Endothelial cell of umbilical vein (primary cell): Measurements from ENCODE around the gene MFN2. TPM values are rescaled to one million over a fixed set of nuclear protein-coding genes. Genes with fewer than 3 reads are reported as not detected.

Experiments used
- BruUV-seq: library from RNA; stranded (reverse); fragments of 400-500 nt; replicated peaks from 2 replicates; lab custom pipeline; 2021; lab: Mats Ljungman, UMichigan
- CTCF ChIA-PET: fragments of 300-600, 350-600 bp; sonication (Branson Sonifier 250); formaldehyde crosslinking; loops from one replicate; lab custom pipeline; 2021; ENCODE audit warnings: antibody characterized with exemption, inconsistent platforms; lab: Charles Lee
- POLR2A ChIA-PET: fragments of 300-600, 350-600 bp; sonication (Branson Sonifier 250); formaldehyde crosslinking; loops from one replicate; lab custom pipeline; 2021; ENCODE audit warnings: antibody characterized with exemption, inconsistent platforms; lab: Charles Lee
- DNase-seq: peaks from one replicate; pipeline ENCODE4 v3.0.0-alpha.2; 2011; ENCODE audit warnings: low read depth, low spot score
- FAIRE-seq: peaks from 2 replicates; lab custom pipeline; 2011; peaks lifted over from hg19 to GRCh38; lab: Jason Lieb, UNC
- H2AFZ ChIP-seq: 2 replicates; pipeline ENCODE4 v1.6.0; 2012; ENCODE audit warnings: low read depth, low read length, control low read depth, inconsistent platforms
- H3K27ac ChIP-seq: 2 replicates; pipeline ENCODE4 v1.5.1; 2011; ENCODE audit warnings: low read depth, mild to moderate bottlenecking, control low read depth, low read length, moderate library complexity; ENCODE audit not compliant: insufficient read depth
- H3K27me3 ChIP-seq, 2 experiments: 2 replicates each; pipeline versions ENCODE4 v1.6.0 to v1.6.1; 2011; ENCODE audit warnings: low read length in 2 of 2, mixed read lengths in 1 of 2; ENCODE audit not compliant: control insufficient read depth in 2 of 2, insufficient read depth in 2 of 2
- H3K36me3 ChIP-seq, 2 experiments: 2 replicates in 1 of 2; 3 replicates in 1 of 2; pipeline ENCODE4 v1.5.1; 2011; ENCODE audit warnings: low read length in 2 of 2, mild to moderate bottlenecking in 1 of 2, moderate library complexity in 1 of 2; ENCODE audit not compliant: control insufficient read depth in 2 of 2, insufficient read depth in 2 of 2; ENCODE audit errors: extremely low read depth in 1 of 2
- H3K4me1 ChIP-seq: 3 replicates; pipeline ENCODE4 v1.5.1; 2011; ENCODE audit warnings: mild to moderate bottlenecking, low read length; ENCODE audit not compliant: control insufficient read depth, insufficient read depth; ENCODE audit errors: extremely low read depth
- H3K4me2 ChIP-seq: 2 replicates; pipeline ENCODE4 v1.6.1; 2011; ENCODE audit warnings: low read length, control low read depth, mixed read lengths; ENCODE audit not compliant: insufficient read depth
- H3K4me3 ChIP-seq, 3 experiments: fragments of 200-600 bp in 1 of 3; sonication (generic), shearing (Covaris generic) in 1 of 3; replicated peaks in 1 of 3; 2 replicates each; pipeline ENCODE4 v1.5.1; 2011 to 2016; ENCODE audit warnings: control low read depth in 3 of 3, low read length in 3 of 3, mild to moderate bottlenecking in 2 of 3, inconsistent platforms in 1 of 3, low read depth in 1 of 3, moderate library complexity in 1 of 3; ENCODE audit not compliant: insufficient read depth in 1 of 3
- H3K79me2 ChIP-seq: 2 replicates; pipeline ENCODE4 v1.6.0; 2012; ENCODE audit warnings: low read length, inconsistent platforms; ENCODE audit not compliant: control insufficient read depth, insufficient read depth
- H3K9ac ChIP-seq: replicated peaks from 2 replicates; pipeline ENCODE3; 2011; ENCODE audit warnings: low read length, control low read depth; ENCODE audit not compliant: insufficient read depth; ENCODE audit errors: extremely low read depth
- H3K9me1 ChIP-seq: replicated peaks from 3 replicates; pipeline ENCODE4 v1.6.0; 2011; ENCODE audit warnings: mild to moderate bottlenecking, low read length; ENCODE audit not compliant: control insufficient read depth, insufficient read depth; ENCODE audit errors: extremely low read depth
- H3K9me3 ChIP-seq: replicated peaks from 2 replicates; pipeline ENCODE4 v1.5.1; 2012; ENCODE audit warnings: low read length, inconsistent platforms; ENCODE audit not compliant: control insufficient read depth, insufficient read depth
- H4K20me1 ChIP-seq: replicated peaks from 2 replicates; pipeline ENCODE3; 2011; ENCODE audit warnings: mild to moderate bottlenecking, low read length; ENCODE audit not compliant: control insufficient read depth, insufficient read depth; ENCODE audit errors: extremely low read depth
- EZH2 ChIP-seq: IDR thresholded peaks from 2 replicates; pipeline ENCODE4 v1.6.1; 2012; ENCODE audit warnings: borderline replicate concordance, low read depth, mild to moderate bottlenecking, moderate library complexity, low read length, inconsistent platforms; ENCODE audit not compliant: severe bottlenecking
- FOS ChIP-seq: IDR thresholded peaks from 2 replicates; pipeline ENCODE4 v1.6.1; 2011; ENCODE audit warnings: mild to moderate bottlenecking, low read length, moderate library complexity, borderline replicate concordance; ENCODE audit not compliant: insufficient read depth
- GATA2 ChIP-seq: IDR thresholded peaks from 2 replicates; pipeline ENCODE4 v1.7.0; 2011; ENCODE audit warnings: low read depth, mild to moderate bottlenecking, moderate library complexity, mixed read lengths, low read length; ENCODE audit not compliant: insufficient read length, insufficient read depth
- JUN ChIP-seq: IDR thresholded peaks from 2 replicates; pipeline ENCODE4 v1.6.1; 2011; ENCODE audit warnings: borderline replicate concordance, low read depth; ENCODE audit not compliant: insufficient read length, insufficient read depth
- MYC ChIP-seq: IDR thresholded peaks from one replicate; pipeline ENCODE4 v1.6.1; 2011; ENCODE audit warnings: mild to moderate bottlenecking, low read depth, low read length
- POLR2A ChIP-seq: IDR thresholded peaks from 2 replicates; pipeline ENCODE4 v1.6.1; 2012; ENCODE audit warnings: low read depth, mild to moderate bottlenecking, control low read depth, low read length
- POLR2AphosphoS5 ChIP-seq: IDR thresholded peaks from 2 replicates; pipeline ENCODE4 v1.6.1; 2012; ENCODE audit warnings: low read depth, mild to moderate bottlenecking, control low read depth, low read length, moderate library complexity; ENCODE audit not compliant: insufficient read depth
- dilution Hi-C: fragments of 300-500 bp; cut with MboI; formaldehyde crosslinking; loops from one replicate; pipeline ENCODE4 v1.15.0; 2019; ENCODE audit warnings: low sequenced_read_pairs; ENCODE audit not compliant: extremely low pct_ligation_motif_present
- intact Hi-C: fragments of 100-400 bp; cut with micrococcal nuclease; formaldehyde crosslinking; loops from one replicate; pipeline ENCODE4 v1.10.0; 2022
- polyA plus RNA-seq, 4 experiments: library from polyadenylated mRNA; depleted of rRNA in 3 of 4; stranded (reverse) in 3 of 4; unstranded in 1 of 4; fragments of >200 nt; gene quantifications; 2 replicates each; pipeline versions ENCODE4 v1.2.1 to v1.2.3, GENCODE V29; 2011 to 2012; ENCODE audit warnings: missing spikeins in 1 of 4
- total RNA-seq: library from RNA; stranded (reverse); gene quantifications from 2 replicates; pipeline ENCODE4 v1.2.3, GENCODE V29; 2021
- TF ChIP-seq, protein P1 (sequence below): IDR thresholded peaks from 2 replicates; pipeline ENCODE4 v1.6.1; 2011; ENCODE audit not compliant: insufficient read depth, insufficient read length
- TF ChIP-seq, protein P2 (sequence below), 2 donors: IDR thresholded peaks; 1 replicate in 1 of 2; 2 replicates in 1 of 2; pipeline ENCODE4 v1.5.1; 2011; ENCODE audit warnings: low read length in 2 of 2, mild to moderate bottlenecking in 2 of 2, moderate library complexity in 2 of 2, control low read depth in 1 of 2, inconsistent platforms in 1 of 2, low read depth in 1 of 2; ENCODE audit not compliant: insufficient read depth in 1 of 2; ENCODE audit errors: extremely low read depth in 1 of 2

MFN2 gene
- total and polyA plus RNA-seq, 2 donors (not counting 3 experiments of a cell fraction or from before 2014, with no cell fraction given): 51.4 to 82.4 TPM

DNA sequence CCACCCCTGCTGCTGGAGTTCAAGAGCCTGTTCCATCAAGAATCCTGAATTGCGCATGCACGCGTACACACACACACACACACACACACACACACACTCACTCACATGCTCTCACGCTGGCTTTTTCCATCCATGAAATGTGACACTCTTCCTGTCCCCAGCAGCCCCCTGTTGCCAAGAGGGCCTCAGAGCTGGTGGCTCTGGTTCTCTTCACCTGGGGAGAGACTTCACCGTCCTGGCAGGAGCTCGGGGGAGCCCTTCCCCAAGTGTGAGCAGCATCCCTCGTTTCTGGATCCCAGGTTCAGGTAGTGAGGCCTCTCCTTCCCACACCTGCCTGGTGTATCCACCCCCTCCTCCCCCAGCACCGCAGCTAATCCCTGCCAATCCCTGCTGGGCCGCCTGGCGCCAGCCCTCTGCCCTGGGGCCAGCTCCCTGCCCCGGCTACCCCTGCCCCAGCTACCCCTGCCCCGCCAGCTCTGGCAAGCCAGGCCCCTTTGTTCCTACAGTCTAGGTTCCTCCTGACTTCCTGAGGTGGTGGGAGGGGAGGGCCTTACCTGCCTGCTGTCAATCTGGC lies 35.8 kb upstream of the MFN2 start:
- Histone ChIP-seq H3K27ac (no peak overlapping the region), H2AFZ (no peak overlapping the region), H3K9ac (no peak overlapping the region), H3K4me1 (no peaks in the 10 kb centered on the region), H3K36me3 (peaks cover 4 to 13% of the 10 kb centered on the region in 2 experiments), H3K79me2 (peaks cover 3% of the 10 kb centered on the region), H3K9me1 (no peaks in the 10 kb centered on the region), H3K4me3 (no peak overlapping the region), H3K27me3 (no peaks in the 10 kb centered on the region), H4K20me1 (no peaks in the 10 kb centered on the region), H3K4me2 (no peak overlapping the region), H3K9me3 (no peaks in the 10 kb centered on the region)
- intact Hi-C loops: no loop called here
- ChIA-PET CTCF (no interaction called here), POLR2A (interaction anchor here (0.5 kb wide), 1 partner anchor 130 kb away, joined by 3 read pairs; no protein-coding TSS in a partner anchor)
- TF ChIP-seq POLR2A: no peak
- TF ChIP-seq, protein P1, sequence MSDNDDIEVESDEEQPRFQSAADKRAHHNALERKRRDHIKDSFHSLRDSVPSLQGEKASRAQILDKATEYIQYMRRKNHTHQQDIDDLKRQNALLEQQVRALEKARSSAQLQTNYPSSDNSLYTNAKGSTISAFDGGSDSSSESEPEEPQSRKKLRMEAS: no peak
- no peak for TF ChIP-seq MYC
- no peak for TF ChIP-seq POLR2AphosphoS5
- TF ChIP-seq FOS: no peak
- TF ChIP-seq JUN: no peak
- TF ChIP-seq, protein P2, sequence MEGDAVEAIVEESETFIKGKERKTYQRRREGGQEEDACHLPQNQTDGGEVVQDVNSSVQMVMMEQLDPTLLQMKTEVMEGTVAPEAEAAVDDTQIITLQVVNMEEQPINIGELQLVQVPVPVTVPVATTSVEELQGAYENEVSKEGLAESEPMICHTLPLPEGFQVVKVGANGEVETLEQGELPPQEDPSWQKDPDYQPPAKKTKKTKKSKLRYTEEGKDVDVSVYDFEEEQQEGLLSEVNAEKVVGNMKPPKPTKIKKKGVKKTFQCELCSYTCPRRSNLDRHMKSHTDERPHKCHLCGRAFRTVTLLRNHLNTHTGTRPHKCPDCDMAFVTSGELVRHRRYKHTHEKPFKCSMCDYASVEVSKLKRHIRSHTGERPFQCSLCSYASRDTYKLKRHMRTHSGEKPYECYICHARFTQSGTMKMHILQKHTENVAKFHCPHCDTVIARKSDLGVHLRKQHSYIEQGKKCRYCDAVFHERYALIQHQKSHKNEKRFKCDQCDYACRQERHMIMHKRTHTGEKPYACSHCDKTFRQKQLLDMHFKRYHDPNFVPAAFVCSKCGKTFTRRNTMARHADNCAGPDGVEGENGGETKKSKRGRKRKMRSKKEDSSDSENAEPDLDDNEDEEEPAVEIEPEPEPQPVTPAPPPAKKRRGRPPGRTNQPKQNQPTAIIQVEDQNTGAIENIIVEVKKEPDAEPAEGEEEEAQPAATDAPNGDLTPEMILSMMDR (IDR thresholded peaks at IDR 0.05; ENCODE audit: extremely low read depth in 1 of 2, insufficient read depth in 1 of 2, low read depth in 1 of 2, low read length in 2 of 2): no peak
- TF ChIP-seq GATA2: no peak
- TF ChIP-seq EZH2: no peak
- DNase-seq (no peak), FAIRE-seq (no peak)
- no TSS peak for BruUV-seq
- dilution Hi-C loops: no loop called here
